ENCODE data around the gene ZNF749. TPM values are rescaled to one million over a fixed set of nuclear protein-coding genes. Genes with fewer than 3 reads are reported as not detected.

The ZNF749 gene
- total RNA-seq, 1 experiment from 2014 or later, result 19.4 TPM

DNA sequence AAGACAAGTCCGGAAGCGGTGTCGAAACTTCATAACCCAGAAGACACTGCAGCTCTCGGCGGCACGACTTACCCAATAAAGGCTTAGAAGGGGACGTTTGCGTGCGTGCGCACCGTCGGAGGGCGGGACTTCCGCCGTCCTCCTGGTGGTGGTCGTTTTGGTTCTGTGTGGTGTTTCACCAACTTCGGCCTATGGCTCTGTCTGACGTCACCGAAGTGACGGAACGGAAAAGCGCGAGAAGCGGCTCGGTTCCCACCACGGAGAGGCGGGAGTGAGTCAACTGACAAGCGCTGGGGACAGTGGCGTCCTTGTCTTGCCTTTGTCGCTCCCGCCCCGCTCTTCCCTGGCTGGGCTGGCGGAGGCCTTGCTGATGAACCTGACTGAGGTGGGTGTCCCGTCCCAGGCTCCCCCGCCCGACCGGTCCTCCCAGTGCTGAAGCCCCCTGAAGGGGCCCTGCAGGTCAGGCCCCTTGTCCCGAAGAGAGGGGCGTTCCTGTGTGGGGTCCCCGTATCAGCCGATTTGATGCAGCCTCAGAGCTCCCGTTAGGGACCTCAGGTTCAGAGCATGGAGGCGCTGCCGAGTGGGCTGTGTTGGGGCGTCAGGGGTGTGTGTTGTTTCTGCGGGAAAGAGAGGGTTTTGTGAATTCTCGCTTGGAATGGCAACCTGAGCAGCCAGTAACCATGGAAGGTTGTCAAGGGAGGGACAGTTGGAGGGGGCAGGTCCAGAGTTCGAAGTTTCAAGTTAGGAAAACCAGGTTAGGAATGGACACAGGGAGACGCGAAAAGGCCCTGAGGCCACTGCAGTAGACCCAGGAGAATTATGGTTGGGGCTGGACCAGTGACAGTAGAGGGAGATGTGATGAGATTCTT lies 45.2 kb upstream of the ZNF749 start, which contains the start of gene ZNF548:
Gene ZNF548 (plus strand): TSS at position 125 of the 869 bp plus-strand sequence. CDS start 246 bp downstream, at position 371.
- Histone ChIP-seq H3K9me3 (ENCODE audit: insufficient read depth, low read depth) (peaks cover 8% of the 10 kb centered on the region; the same call in 1 of the 2 replicates), H3K79me2 (ENCODE audit: low read depth) (peaks cover 33% of the 10 kb centered on the region), H3K4me3 (peak within 1 kb of the TSS; percentile 66), H3K9me2 (ENCODE audit: insufficient read depth) (no peaks in the 10 kb centered on the region), H3K36me3 (ENCODE audit: low read depth) (peaks cover 3% of the 10 kb centered on the region; the same call in 1 of the 2 replicates), H3F3A (ENCODE audit: insufficient read depth, low read depth) (peaks cover 13% of the 10 kb centered on the region; the same call in 1 of the 2 replicates), H3K4me2 (peak within 1 kb of the TSS; percentile 74), H3K4me1 (replicated peaks; ENCODE audit: insufficient read depth) (peaks cover 15% of the 10 kb centered on the region), H2AFZ (peak within 1 kb of the TSS; percentile 87), H3K27me3 (ENCODE audit: insufficient read depth, low read depth) (no peaks in the 10 kb centered on the region), H4K20me1 (ENCODE audit: insufficient read depth) (no peaks in the 10 kb centered on the region), H3K27ac (peak within 1 kb of the TSS; percentile 28)
- POLR2A ChIA-PET (ENCODE audit: unreplicated experiment), result interaction anchor here (0.5 to 0.7 kb wide), 6 partner anchors 39 to 1313 kb away, joined by 3 to 7 read pairs (median 4); partner anchors contain the start of gene ZNF304
- intact Hi-C loops (cut with micrococcal nuclease; ENCODE audit: unreplicated experiment), result loop anchor here (1.0 to 2.0 kb wide), 3 partner anchors 27 to 150 kb away; partner anchors contain the start of genes TRAPPC2B, ZNF547, ZNF749 and ZNF805
- peak; percentile 95 to 97 for DNase-seq
- no peak for TF ChIP-seq EZH2 (IDR thresholded peaks at IDR 0.05; ENCODE audit: low read depth)
- TF ChIP-seq, protein P1, sequence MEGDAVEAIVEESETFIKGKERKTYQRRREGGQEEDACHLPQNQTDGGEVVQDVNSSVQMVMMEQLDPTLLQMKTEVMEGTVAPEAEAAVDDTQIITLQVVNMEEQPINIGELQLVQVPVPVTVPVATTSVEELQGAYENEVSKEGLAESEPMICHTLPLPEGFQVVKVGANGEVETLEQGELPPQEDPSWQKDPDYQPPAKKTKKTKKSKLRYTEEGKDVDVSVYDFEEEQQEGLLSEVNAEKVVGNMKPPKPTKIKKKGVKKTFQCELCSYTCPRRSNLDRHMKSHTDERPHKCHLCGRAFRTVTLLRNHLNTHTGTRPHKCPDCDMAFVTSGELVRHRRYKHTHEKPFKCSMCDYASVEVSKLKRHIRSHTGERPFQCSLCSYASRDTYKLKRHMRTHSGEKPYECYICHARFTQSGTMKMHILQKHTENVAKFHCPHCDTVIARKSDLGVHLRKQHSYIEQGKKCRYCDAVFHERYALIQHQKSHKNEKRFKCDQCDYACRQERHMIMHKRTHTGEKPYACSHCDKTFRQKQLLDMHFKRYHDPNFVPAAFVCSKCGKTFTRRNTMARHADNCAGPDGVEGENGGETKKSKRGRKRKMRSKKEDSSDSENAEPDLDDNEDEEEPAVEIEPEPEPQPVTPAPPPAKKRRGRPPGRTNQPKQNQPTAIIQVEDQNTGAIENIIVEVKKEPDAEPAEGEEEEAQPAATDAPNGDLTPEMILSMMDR (conservative IDR thresholded peaks at IDR 0.05), result no peak
- TSS peak; percentile 59 for BruUV-seq (replicated peaks)
- CTCF ChIA-PET, result interaction anchor here (0.6 kb wide), 1 partner anchor 26 kb away, joined by 3 read pairs; the partner anchor contains the start of genes TRAPPC2B and ZNF547

GRCh38 chr19:57395710-57396109 lies 39.4 kb upstream of the ZNF749 start:
- H3K27me3 ChIP-seq (ENCODE audit: insufficient read depth, low read depth), result no peaks in the 10 kb centered on the region
- no TSS peak for BruUV-seq (replicated peaks)
- peaks cover 36% of the 10 kb centered on the region for H3K36me3 ChIP-seq (ENCODE audit: low read depth)
- H3K79me2 ChIP-seq (ENCODE audit: low read depth), result peaks cover 25% of the 10 kb centered on the region
- no peak overlapping the region for H2AFZ ChIP-seq
- ChIA-PET CTCF (no interaction called here), POLR2A (ENCODE audit: unreplicated experiment) (no interaction called here)
- peaks cover 19% of the 10 kb centered on the region for H3K9me3 ChIP-seq (ENCODE audit: insufficient read depth, low read depth)
- TF ChIP-seq, protein P1 (conservative IDR thresholded peaks at IDR 0.05), result no peak
- TF ChIP-seq EZH2 (IDR thresholded peaks at IDR 0.05; ENCODE audit: low read depth), result no peak
- intact Hi-C loops (cut with micrococcal nuclease; ENCODE audit: unreplicated experiment), result no loop called here
- H3F3A ChIP-seq (ENCODE audit: insufficient read depth, low read depth), result 0 out of 2 replicates have a peak, but pooled peaks cover under 1% of the 10 kb centered on the region
- no peak overlapping the region for H3K4me2 ChIP-seq
- no peaks in the 10 kb centered on the region for H4K20me1 ChIP-seq (ENCODE audit: insufficient read depth)
- no peak overlapping the region for H3K4me3 ChIP-seq
- no peaks in the 10 kb centered on the region for H3K9me2 ChIP-seq (ENCODE audit: insufficient read depth)
- peaks cover 6% of the 10 kb centered on the region for H3K4me1 ChIP-seq (replicated peaks; ENCODE audit: insufficient read depth)
- DNase-seq, result no peak
- H3K27ac ChIP-seq, result no peak overlapping the region

GRCh38 chr19:57398868-57399267 lies 36.3 kb upstream of the ZNF749 start:
- no peak for DNase-seq
- Histone ChIP-seq H3K27ac (no peak overlapping the region), H3K9me3 (ENCODE audit: insufficient read depth, low read depth) (peaks cover 11% of the 10 kb centered on the region), H3K9me2 (ENCODE audit: insufficient read depth) (no peaks in the 10 kb centered on the region), H3K27me3 (ENCODE audit: insufficient read depth, low read depth) (no peaks in the 10 kb centered on the region), H3K4me2 (no peak overlapping the region), H3K79me2 (ENCODE audit: low read depth) (no peaks in the 10 kb centered on the region), H2AFZ (no peak overlapping the region), H3K4me3 (no peak overlapping the region), H4K20me1 (ENCODE audit: insufficient read depth) (no peaks in the 10 kb centered on the region), H3K36me3 (ENCODE audit: low read depth) (peaks cover 36% of the 10 kb centered on the region), H3K4me1 (replicated peaks; ENCODE audit: insufficient read depth) (no peaks in the 10 kb centered on the region), H3F3A (ENCODE audit: insufficient read depth, low read depth) (no peaks in the 10 kb centered on the region)
- BruUV-seq (replicated peaks), result no TSS peak
- CTCF ChIA-PET, result no interaction called here
- POLR2A ChIA-PET (ENCODE audit: unreplicated experiment), result no interaction called here
- TF ChIP-seq, protein P1 (conservative IDR thresholded peaks at IDR 0.05), result no peak
- TF ChIP-seq EZH2 (IDR thresholded peaks at IDR 0.05; ENCODE audit: low read depth), result no peak
- intact Hi-C loops (cut with micrococcal nuclease; ENCODE audit: unreplicated experiment), result no loop called here

Measured in PC-9 (cell line).